Measurements from ENCODE around the gene ATG14. TPM values are rescaled to one million over a fixed set of nuclear protein-coding genes. Genes with fewer than 3 reads are reported as not detected.

The ATG14 gene
- total and polyA plus RNA-seq, 2 of the 8 experiments (the other 6 are each of a cell fraction or from before 2014, with no cell fraction given): 4.9 to 10.8 TPM

DNA sequence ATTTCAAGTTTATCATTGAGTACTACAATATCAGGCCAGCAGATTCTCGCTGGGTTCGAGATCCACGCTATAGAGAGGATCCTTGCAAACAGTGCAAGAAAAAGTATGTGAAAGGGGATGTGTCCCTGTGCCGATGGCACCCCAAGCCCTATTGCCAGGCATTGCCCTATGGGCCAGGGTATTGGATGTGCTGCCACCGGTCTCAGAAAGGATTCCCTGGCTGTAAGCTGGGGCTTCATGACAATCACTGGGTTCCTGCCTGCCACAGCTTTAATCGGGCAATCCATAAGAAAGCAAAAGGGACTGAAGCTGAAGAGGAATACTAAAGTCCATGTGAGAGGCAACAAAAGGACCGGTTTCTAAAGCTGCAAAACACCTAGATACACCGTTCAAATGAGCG lies 59.4 kb downstream of the ATG14 start:
- H2AK5ac ChIP-seq (ENCODE audit: low read depth, low read length): no peak overlapping the region
- H3K4me3 ChIP-seq (ENCODE audit: extremely low read depth in 1 of 4, insufficient read depth in 2 of 4, low read depth in 3 of 4, low read length in 4 of 4): no peak overlapping the region
- H3K4me1 ChIP-seq (replicated peaks in 1 of 4; ENCODE audit: control insufficient read depth in 3 of 4, insufficient read depth in 4 of 4, low read length in 3 of 4): no peaks in the 10 kb centered on the region
- H3K4ac ChIP-seq (replicated peaks; ENCODE audit: insufficient read length, low read depth, low read length): no peak overlapping the region
- H2BK20ac ChIP-seq (ENCODE audit: low read length): no peak overlapping the region
- ChIA-PET CTCF (ENCODE audit: partially characterized antibody) (interaction anchor here (0.8 to 2.5 kb wide), 5 partner anchors 9 to 262 kb away, joined by 3 to 10 read pairs (median 4); partner anchors contain the start of gene FBXO34), POLR2A (ENCODE audit: partially characterized antibody) (interaction anchor here (1.4 kb wide), 1 partner anchor 81 kb away, joined by 4 read pairs; the partner anchor contains the start of gene FBXO34)
- H3K4me2 ChIP-seq (ENCODE audit: insufficient read depth in 1 of 2, low read depth in 2 of 2, low read length in 2 of 2): no peak overlapping the region
- no peak overlapping the region for H3K56ac ChIP-seq (replicated peaks; ENCODE audit: insufficient read length, low read depth, low read length)
- no peak overlapping the region for H3K23ac ChIP-seq (ENCODE audit: insufficient read length)
- no peak overlapping the region for H3K14ac ChIP-seq (ENCODE audit: insufficient read length)
- H2BK5ac ChIP-seq (ENCODE audit: low read depth, low read length): no peak overlapping the region
- no peak overlapping the region for H3K9ac ChIP-seq (replicated peaks in 1 of 4; ENCODE audit: extremely low read depth in 1 of 4, low read depth in 3 of 4, low read length in 3 of 4)
- 90% methylated on average over 9 of the region's 9 CpGs; no CpG with 5 or more reads in 1 of the 2 experiments for WGBS, 2 experiments (ENCODE audit: extremely low coverage in 1 of 2, insufficient coverage in 1 of 2, insufficient read length in 1 of 2, insufficient replicate concordance in 2 of 2, low coverage in 1 of 2, low lambda C conversion rate in 2 of 2, missing lambda C conversion rate in 1 of 2)
- H2BK12ac ChIP-seq (ENCODE audit: low read depth, low read length): no peak overlapping the region
- H4K91ac ChIP-seq (replicated peaks; ENCODE audit: insufficient read length, low read length): no peak overlapping the region
- TF ChIP-seq USF2 (IDR thresholded peaks at IDR 0.05; ENCODE audit: low read length): no peak
- no peak for TF ChIP-seq CTBP2 (IDR thresholded peaks at IDR 0.05; ENCODE audit: borderline replicate concordance, insufficient read depth, insufficient read length, low read length)
- no peak for TF ChIP-seq MAFK (IDR thresholded peaks at IDR 0.05; ENCODE audit: low read depth, low read length)
- TF ChIP-seq RBBP5 (IDR thresholded peaks at IDR 0.05; ENCODE audit: borderline replicate concordance, low read depth, low read length): no peak
- TF ChIP-seq SP1 (IDR thresholded peaks at IDR 0.05; ENCODE audit: low read depth, low read length): no peak
- no peak for TF ChIP-seq SIRT6 (IDR thresholded peaks at IDR 0.05; ENCODE audit: low read length)
- TF ChIP-seq CEBPB (IDR thresholded peaks at IDR 0.05; ENCODE audit: low read depth, low read length): no peak
- no peak for TF ChIP-seq NRF1 (IDR thresholded peaks at IDR 0.05; ENCODE audit: low read depth, low read length)
- TF ChIP-seq RAD21 (IDR thresholded peaks at IDR 0.05 in 1 of 2, conservative IDR thresholded peaks at IDR 0.05 in 1 of 2; ENCODE audit: low read depth in 2 of 2, low read length in 2 of 2): no peak
- no peak for TF ChIP-seq JUN (IDR thresholded peaks at IDR 0.05; ENCODE audit: low read depth, low read length)
- H3K9me3 ChIP-seq (ENCODE audit: insufficient read depth in 2 of 2, low read depth in 1 of 2, low read length in 1 of 2): no peaks in the 10 kb centered on the region
- no peak overlapping the region for H2BK120ac ChIP-seq (replicated peaks; ENCODE audit: low read depth, low read length)
- FAIRE-seq: no peak
- peaks cover 0 to 6% of the 10 kb centered on the region in 2 experiments for H4K20me1 ChIP-seq (replicated peaks in 1 of 2; ENCODE audit: control insufficient read depth in 1 of 2, insufficient read depth in 2 of 2, low read length in 2 of 2)
- H4K5ac ChIP-seq (ENCODE audit: insufficient read length, low read depth, low read length): no peak overlapping the region
- no peak overlapping the region for H2BK15ac ChIP-seq (ENCODE audit: low read length)
- H3K79me1 ChIP-seq (ENCODE audit: low read depth, low read length): no peaks in the 10 kb centered on the region
- no peak overlapping the region for H3K18ac ChIP-seq (ENCODE audit: extremely low read depth, low read length)
- H2AFZ ChIP-seq (ENCODE audit: low read length): no peak overlapping the region
- H4K8ac ChIP-seq (ENCODE audit: extremely low read depth, insufficient read depth, low read length): no peak overlapping the region
- peaks cover 0 to 2% (median 0%) of the 10 kb centered on the region in 4 experiments; a peak in 1 of 7 replicates for H3K27me3 ChIP-seq (replicated peaks in 1 of 4; ENCODE audit: control insufficient read depth in 3 of 4, extremely low read depth in 1 of 4, insufficient read depth in 3 of 4, low read length in 3 of 4)
- DNase-seq (ENCODE audit: low read depth in 1 of 2, low spot score in 2 of 2): peak in 1 of 2 experiments; percentile 22
- no peak overlapping the region for H3K27ac ChIP-seq (ENCODE audit: low read depth, low read length)
- peaks cover 0 to 12% (median 4%) of the 10 kb centered on the region in 4 experiments; a peak in 4 of 8 replicates for H3K36me3 ChIP-seq (ENCODE audit: control insufficient read depth in 2 of 4, insufficient read depth in 4 of 4, low read length in 3 of 4)
- H3K23me2 ChIP-seq (ENCODE audit: low read depth, low read length): no peaks in the 10 kb centered on the region
- H3K79me2 ChIP-seq (ENCODE audit: control insufficient read depth in 1 of 2, insufficient read depth in 2 of 2, low read length in 2 of 2): peaks cover 0 to 5% of the 10 kb centered on the region in 2 experiments; a peak in 1 of 4 replicates

Measured in H1 (cell line).